Neural cell (in vitro differentiated cells): ENCODE data around the gene SYF2.

ENCODE experiments used
- CTCF ChIP-seq: fragments of 450-650 bp; IDR thresholded peaks from 2 replicates; pipeline ENCODE4 v1.5.1; 2014; ENCODE audit warnings: antibody characterized with exemption, mild to moderate bottlenecking, moderate library complexity; ENCODE audit not compliant: poor library complexity, severe bottlenecking
- TAF1 ChIP-seq: IDR thresholded peaks from 2 replicates; pipeline ENCODE4 v1.6.1; 2012; ENCODE audit warnings: low read depth

GRCh38 chr1:25180996-25181395 is 51.3 kb downstream of the SYF2 start:
- no peak for TF ChIP-seq TAF1
- no peak for TF ChIP-seq CTCF
